GM10266 (cell line): Measurements from ENCODE around the gene NRK.
"Not testable (repeated sequence)": the region's sequence is repeated elsewhere in the genome, so short reads cannot be mapped to it uniquely, and the experiment has no call there.

Experiments
- DNase-seq: peaks from one replicate; pipeline ENCODE4 v3.0.0; 2012; ENCODE audit errors: extremely low spot score
- TF ChIP-seq, protein P1 (sequence below): IDR thresholded peaks from 2 replicates; pipeline ENCODE4 v1.5.1; 2012; ENCODE audit warnings: mild to moderate bottlenecking, low read depth; ENCODE audit not compliant: control insufficient read depth, insufficient read depth; ENCODE audit errors: missing control alignments

NRK gene

DNA sequence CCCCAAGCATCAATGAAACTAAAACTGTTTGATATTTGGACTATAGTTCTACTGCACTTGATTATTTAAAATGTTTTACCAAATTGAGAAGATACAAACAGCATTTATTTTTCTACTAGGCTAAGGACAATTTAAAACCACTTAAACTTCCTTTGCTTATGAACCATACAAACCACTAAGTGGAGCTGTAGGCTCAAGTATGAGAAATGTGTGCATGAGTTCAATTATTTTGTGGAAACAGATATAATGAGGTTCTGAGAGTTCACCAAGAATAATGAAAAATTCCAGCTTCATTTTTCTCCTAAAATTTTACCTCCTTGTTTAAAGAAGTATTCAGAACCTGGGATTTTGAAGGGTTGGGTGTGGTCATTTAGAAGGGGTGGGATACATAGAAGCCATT is 153.0 kb downstream of the NRK start:
- DNase-seq = no peak
- TF ChIP-seq, protein P1, sequence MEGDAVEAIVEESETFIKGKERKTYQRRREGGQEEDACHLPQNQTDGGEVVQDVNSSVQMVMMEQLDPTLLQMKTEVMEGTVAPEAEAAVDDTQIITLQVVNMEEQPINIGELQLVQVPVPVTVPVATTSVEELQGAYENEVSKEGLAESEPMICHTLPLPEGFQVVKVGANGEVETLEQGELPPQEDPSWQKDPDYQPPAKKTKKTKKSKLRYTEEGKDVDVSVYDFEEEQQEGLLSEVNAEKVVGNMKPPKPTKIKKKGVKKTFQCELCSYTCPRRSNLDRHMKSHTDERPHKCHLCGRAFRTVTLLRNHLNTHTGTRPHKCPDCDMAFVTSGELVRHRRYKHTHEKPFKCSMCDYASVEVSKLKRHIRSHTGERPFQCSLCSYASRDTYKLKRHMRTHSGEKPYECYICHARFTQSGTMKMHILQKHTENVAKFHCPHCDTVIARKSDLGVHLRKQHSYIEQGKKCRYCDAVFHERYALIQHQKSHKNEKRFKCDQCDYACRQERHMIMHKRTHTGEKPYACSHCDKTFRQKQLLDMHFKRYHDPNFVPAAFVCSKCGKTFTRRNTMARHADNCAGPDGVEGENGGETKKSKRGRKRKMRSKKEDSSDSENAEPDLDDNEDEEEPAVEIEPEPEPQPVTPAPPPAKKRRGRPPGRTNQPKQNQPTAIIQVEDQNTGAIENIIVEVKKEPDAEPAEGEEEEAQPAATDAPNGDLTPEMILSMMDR = no peak

DNA sequence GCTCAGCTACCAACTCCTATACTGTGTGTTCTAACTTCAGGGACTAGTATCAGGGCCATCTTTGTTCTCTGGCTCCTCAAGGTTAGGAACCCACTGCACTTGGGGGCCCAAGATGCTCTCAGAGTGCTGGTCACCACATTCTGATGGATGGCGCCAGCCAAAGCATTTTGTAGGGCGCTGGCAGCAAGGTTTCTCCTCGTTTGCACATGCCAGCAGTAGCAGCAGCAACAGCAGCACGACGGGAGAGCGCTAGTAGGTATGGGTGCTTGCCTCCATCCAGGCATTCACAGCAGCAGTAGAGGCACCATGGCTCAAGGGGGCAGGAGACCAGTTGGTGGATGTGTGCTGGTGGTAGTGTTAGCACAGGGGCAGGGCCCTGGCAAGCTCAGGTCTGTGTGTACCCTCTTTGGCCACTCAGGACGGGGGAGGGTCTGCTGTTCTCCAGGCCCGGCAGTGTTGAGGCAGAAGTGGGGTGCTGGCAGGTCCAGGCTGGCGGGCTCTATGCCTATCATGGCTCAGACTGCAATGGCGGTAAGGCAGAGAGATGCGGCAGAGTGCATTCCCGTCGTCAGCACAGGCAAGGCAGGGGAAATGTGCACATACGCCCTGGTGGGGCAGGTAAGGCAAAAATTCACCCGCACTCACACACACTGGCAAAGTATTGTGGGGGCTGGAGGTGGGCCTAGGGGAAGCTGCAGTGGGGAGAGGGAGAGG is 159.6 kb downstream of the NRK start:
- TF ChIP-seq, protein P1 = no peak
- no peak for DNase-seq

DNA sequence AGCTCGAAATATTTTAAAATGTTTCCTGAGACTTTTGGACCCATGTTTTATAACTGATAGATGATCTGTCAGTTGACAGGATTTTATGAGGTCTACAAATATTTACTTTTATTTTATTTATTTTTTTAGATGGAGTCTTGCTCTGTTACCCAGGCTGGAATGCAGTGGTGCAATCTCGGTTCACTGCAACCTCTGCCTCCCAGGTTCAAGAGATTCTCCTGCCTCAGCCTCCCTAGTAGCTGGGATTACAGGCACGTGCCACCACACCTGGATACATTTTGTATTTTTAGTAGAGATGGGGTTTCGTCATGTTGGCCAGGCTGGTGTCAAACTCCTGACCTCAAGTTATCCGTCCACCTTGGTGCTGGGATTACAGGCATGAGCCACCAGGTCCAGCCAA is 166.1 kb downstream of the NRK start:
- not testable (repeated sequence) for DNase-seq

DNA sequence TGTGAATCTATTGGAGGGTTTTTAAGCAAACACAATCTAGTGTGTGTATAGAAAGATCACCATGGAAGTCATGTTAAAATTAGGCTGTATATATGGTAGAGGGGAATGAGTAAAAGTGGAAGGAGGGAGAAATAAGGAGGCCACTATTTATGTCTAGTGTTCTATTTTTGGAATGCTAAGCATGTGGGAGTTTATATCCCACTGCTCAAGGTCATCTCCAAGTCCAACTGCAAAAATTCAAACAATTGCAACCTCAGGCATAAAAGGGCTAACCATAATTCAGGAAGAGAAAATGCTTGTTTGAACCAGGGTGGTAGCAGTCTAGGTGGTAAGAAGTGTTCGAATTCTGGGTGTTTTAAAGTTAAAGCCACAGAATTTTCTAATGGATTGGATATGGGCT is 177.0 kb downstream of the NRK start:
- TF ChIP-seq, protein P1 = no peak
- DNase-seq = no peak

DNA sequence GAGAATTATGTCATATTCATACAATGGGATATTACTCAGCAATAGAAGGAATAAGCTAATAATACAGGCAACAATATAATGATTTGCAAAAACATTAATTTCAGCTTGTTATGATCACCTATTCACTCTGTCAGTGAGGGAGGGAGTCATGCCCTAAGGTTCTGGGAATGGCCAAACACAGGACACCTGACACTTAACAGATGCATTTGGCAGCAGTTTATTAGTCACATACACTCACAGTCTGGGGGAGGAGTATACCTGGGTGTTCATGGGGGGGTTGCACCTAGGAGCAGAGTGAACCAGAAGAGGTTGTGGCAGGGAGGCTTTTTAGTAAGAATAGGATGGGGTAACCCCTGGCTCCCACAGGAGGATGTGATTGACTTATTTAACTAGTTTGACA is 177.9 kb downstream of the NRK start:
- no peak for DNase-seq
- TF ChIP-seq, protein P1 = no peak

DNA sequence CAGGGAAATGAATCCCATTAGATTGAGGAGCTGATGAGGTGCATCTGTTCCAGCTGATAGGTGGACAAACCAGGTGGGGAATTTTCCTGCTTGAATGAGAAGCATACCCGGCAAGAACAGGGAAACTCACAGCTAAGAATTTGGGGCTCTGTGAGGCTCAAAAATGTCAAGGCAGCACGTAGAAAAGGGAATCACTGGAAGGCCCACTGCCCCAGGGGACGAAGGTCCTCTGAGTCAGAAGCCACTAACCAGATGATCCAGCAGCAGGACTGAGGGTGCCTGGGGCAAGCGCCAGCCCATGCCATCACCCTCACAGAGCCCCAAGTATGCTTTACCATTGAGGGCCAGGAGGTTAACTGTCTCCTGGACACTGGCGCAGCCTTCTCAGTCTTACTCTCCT is 178.3 kb downstream of the NRK start:
- not testable (repeated sequence) for DNase-seq

DNA sequence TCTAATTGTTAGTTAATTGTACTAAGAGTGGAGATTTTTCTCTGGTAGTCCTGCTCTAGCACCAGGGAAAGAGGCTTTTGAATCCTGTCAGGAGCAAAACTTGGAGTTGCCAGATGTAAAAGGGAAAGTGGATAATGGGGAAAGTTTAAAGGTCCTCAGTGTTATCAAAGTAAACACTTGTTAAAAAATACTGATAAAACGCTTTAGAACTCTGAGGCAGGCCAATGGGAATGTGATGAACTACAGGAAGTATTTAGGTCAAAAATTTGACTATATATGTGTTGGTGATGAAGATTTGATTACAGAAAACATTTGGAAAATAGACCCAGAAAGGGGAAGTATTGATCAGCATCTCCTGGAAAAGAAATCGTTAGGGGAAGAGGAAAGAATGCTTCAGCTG is 183.3 kb downstream of the NRK start:
- DNase-seq = no peak
- TF ChIP-seq, protein P1 = no peak

DNA sequence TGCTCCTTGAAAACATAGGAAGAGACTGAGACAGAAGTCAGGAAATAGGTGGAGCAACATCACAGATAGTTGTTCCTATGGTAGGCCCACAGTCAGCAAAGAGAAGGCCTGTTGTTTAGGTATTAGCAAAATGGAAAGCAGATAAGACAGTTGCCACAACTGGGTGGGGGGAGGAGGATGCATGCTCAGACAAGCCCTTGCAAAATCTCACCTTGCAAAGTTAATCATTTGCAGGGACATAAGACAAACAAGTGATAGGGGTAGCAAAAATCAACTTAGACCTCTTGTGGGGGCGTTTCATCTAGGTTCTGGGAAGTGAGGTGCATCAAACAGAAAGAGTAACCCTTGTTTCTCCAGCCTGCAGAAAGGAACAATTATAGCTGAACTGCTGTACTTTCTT is 185.5 kb downstream of the NRK start:
- no peak for DNase-seq
- TF ChIP-seq, protein P1 = no peak
